SK-N-MC (cell line): Measurements from ENCODE around the gene SPARCL1.
"Not testable (repeated sequence)": the region's sequence is repeated elsewhere in the genome, so short reads cannot be mapped to it uniquely, and the experiment has no call there.

ENCODE experiments used
- DNase-seq: peaks from one replicate; pipeline ENCODE4 v3.0.0-alpha.2; 2011; ENCODE audit warnings: low read depth, low spot score
- H3K27ac ChIP-seq: fragments of 200-600 bp; sonication (generic); 2 replicates; pipeline ENCODE4 v1.5.1; 2016; ENCODE audit warnings: mixed run types
- H3K36me3 ChIP-seq: fragments of 200-600 bp; sonication (generic); 2 replicates; pipeline ENCODE4 v1.6.1; 2017; ENCODE audit warnings: antibody characterized with exemption, low read length, mixed read lengths; ENCODE audit not compliant: insufficient read depth
- H3K4me3 ChIP-seq: fragments of 200-600 bp; sonication (generic); 2 replicates; pipeline ENCODE4 v1.5.1; 2016
- H3K9ac ChIP-seq: fragments of 200-600 bp; sonication (generic); 2 replicates; pipeline ENCODE4 v1.8.0; 2017; ENCODE audit warnings: mixed run types, mixed read lengths; ENCODE audit not compliant: insufficient read length
- H3K9me3 ChIP-seq: fragments of 200-600 bp; sonication (generic); 2 replicates; pipeline ENCODE4 v1.6.1; 2017; ENCODE audit warnings: low read depth, mild to moderate bottlenecking, antibody characterized with exemption, low read length, moderate library complexity, mixed read lengths
- EZH2 ChIP-seq: fragments of 200-600 bp; sonication (generic); IDR thresholded peaks from one replicate; pipeline ENCODE4 v1.6.1; 2017; ENCODE audit warnings: antibody characterized with exemption
- FOXP2 ChIP-seq: optimal IDR thresholded peaks from 2 replicates; pipeline ENCODE3; 2011; ENCODE audit warnings: mild to moderate bottlenecking, moderate library complexity; ENCODE audit not compliant: insufficient read depth; ENCODE audit errors: extremely low read length, control extremely low read depth
- POLR2AphosphoS5 ChIP-seq: IDR thresholded peaks from 2 replicates; pipeline ENCODE4 v1.6.1; 2012; ENCODE audit warnings: mild to moderate bottlenecking, low read depth, low read length, borderline replicate concordance

The SPARCL1 gene

DNA sequence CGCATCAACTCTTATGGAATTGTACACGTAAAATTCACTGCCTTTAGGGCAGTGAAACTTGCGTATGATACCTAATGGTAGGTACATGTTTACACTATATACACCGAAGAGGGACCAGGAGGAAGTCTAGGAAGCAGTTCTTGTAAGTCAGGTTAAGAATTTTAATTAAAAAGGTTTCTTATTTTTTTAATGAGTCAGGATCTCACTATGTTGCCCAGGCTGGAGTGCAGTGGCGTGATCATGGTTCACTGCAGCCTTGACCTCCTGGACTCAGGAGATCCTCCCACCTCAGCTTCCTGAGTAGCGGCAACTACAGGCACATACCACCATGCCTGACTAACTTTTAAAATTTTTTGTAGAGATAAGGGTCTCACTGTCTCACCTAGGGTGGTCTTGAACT, 100.2 kb downstream of the SPARCL1 start:
- no peak for TF ChIP-seq POLR2AphosphoS5
- no peak for DNase-seq
- Histone ChIP-seq H3K4me3 (no peak overlapping the region), H3K9me3 (no peaks in the 10 kb centered on the region), H3K27ac (no peak overlapping the region), H3K9ac (no peak overlapping the region), H3K36me3 (no peaks in the 10 kb centered on the region; the same call in 1 of the 2 replicates)

DNA sequence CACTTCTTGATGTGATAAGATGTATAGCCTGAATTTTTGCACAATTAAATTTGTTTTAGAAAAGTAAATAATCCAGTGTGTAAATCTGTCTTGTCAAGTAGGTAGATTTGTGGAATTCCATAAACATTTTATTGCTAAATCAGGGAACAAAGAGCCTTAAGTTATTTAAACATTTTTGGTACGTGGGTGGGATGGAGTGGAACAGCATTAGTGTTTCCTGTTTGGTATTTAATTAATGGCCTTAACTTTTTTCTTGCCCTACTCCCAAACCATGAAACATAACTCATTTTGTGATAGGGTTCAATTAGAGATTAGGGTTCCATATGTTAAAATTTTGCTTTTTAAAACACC, 101.7 kb downstream of the SPARCL1 start:
- H3K9ac ChIP-seq: no peak overlapping the region
- H3K9me3 ChIP-seq: no peaks in the 10 kb centered on the region
- H3K27ac ChIP-seq: no peak overlapping the region
- no peaks in the 10 kb centered on the region; the same call in 1 of the 2 replicates for H3K36me3 ChIP-seq
- TF ChIP-seq POLR2AphosphoS5: peak; percentile 31; the same call in 1 of the 2 replicates
- TF ChIP-seq FOXP2: no peak
- no peak for DNase-seq
- H3K4me3 ChIP-seq: no peak overlapping the region

DNA sequence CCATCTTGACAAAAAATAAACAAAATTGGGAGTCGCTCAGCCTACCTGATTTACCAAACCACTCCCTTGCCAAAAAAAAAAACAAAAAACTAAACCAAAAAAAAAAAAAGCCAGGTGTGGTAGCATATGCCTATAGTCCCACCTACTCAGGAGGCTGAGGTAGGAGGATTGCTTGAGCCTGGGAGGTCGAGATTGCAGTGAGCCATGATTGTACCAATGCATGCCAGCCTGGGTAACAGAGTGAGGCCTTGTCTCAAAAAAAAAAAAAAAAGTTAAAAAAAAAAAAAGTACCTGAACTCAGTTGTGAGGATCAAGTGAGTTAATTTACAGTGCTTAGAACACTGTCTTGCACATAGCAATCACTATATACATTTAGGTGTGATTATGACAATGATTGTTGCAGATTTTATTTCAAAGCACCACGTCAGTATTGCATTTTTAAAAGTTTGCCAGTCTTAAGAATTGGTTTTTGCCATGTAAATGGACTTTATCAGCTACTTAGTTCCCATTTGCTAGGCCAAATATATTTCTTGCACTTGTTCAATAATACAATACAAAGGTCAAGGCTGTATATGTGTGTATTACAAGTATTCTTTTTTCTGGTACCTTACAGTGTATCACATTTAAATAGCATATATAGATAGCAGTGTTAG, 102.2 kb downstream of the SPARCL1 start:
- DNase-seq: no peak
- H3K4me3 ChIP-seq: no peak overlapping the region
- no peak overlapping the region for H3K27ac ChIP-seq
- no peaks in the 10 kb centered on the region for H3K9me3 ChIP-seq
- H3K9ac ChIP-seq: no peak overlapping the region
- no peaks in the 10 kb centered on the region; the same call in 1 of the 2 replicates for H3K36me3 ChIP-seq
- TF ChIP-seq POLR2AphosphoS5: no peak
- TF ChIP-seq EZH2: no peak
- no peak for TF ChIP-seq FOXP2

DNA sequence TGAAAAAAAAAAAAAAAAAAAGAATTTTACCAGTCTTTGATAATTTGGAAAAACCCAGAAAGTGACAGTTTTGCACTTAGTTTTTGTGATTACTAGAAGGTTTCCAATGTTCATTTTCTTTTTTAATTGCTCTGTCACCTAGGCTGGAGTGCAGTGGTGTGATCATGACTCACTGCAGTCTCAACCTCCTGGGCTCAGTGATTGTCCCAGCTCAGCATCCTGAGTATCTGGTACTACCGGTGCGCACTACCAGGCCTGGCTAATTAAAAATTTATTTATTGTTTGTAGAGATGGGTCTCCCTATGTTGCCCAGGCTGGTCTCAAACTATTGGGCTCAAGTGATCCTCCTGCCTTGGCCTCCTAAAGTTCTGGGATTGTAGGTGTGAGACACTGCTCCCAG, 103.5 kb downstream of the SPARCL1 start:
- Histone ChIP-seq H3K9ac (no peak overlapping the region), H3K4me3 (no peak overlapping the region), H3K27ac (no peak overlapping the region), H3K36me3 (no peaks in the 10 kb centered on the region; the same call in 1 of the 2 replicates), H3K9me3 (no peaks in the 10 kb centered on the region)
- TF ChIP-seq EZH2 (no peak), POLR2AphosphoS5 (no peak), FOXP2 (no peak)
- DNase-seq: no peak

DNA sequence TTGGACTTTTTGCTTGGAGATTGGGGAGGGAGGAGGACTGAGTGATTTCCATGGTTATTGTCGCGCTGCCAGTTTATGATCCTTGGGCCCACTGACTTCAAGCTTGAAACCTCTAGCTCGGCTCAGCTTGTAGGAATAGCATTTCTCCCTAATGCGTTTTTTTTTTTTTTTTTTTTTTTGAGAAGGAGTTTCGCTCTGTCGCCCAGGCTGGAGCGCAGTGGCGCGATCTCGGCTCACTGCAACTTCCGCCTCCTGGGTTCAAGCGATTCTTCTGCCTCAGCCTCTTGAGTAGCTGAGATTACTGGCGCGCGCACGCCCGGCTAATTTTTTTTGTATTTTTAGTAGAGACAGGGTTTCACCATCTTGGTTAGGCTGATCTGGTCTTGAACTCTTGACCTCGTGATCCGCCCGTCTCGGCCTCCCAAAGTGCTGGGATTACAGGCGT, 105.1 kb downstream of the SPARCL1 start:
- H3K36me3 ChIP-seq, DNase-seq, H3K27ac ChIP-seq, H3K9me3 ChIP-seq: not testable (repeated sequence)
- Histone ChIP-seq H3K9ac (peak overlapping the region; percentile 86), H3K4me3 (peak overlapping the region; percentile 89)
